CD8-positive, alpha-beta memory T cell (primary cell): Measurements from ENCODE around the gene CAPN1. TPM values are rescaled to one million over a fixed set of nuclear protein-coding genes. Genes with fewer than 3 reads are reported as not detected.
A peak's percentile ranks its signal among the peaks of the same experiment; 100 is the strongest.
"Not testable (repeated sequence)": the region's sequence is repeated elsewhere in the genome, so short reads cannot be mapped to it uniquely, and the experiment has no call there.

Source experiments
- CTCF ChIA-PET: fragments of 350-600 bp; sonication (Branson Sonifier 250); formaldehyde crosslinking; loops from one replicate; lab custom pipeline; 2021; ENCODE audit warnings: antibody characterized with exemption; lab: Charles Lee
- POLR2A ChIA-PET: fragments of 350-600 bp; sonication (Branson Sonifier 250); formaldehyde crosslinking; loops from one replicate; lab custom pipeline; 2021; ENCODE audit warnings: antibody characterized with exemption; lab: Charles Lee
- DNase-seq, 5 donors: peaks; one replicate each; pipeline versions ENCODE4 v3.0.0 to v3.0.0-alpha.2; 2020 to 2022; ENCODE audit warnings: mixed read lengths in 1 of 5
- H3K27ac ChIP-seq: one replicate; pipeline ENCODE4 v1.7.0; 2013; ENCODE audit warnings: low read depth, mild to moderate bottlenecking, low read length, moderate library complexity
- H3K27me3 ChIP-seq: 2 replicates; pipeline ENCODE4 v1.7.0; 2013; ENCODE audit warnings: low read length, mild to moderate bottlenecking; ENCODE audit not compliant: insufficient read depth, poor library complexity, severe bottlenecking
- H3K36me3 ChIP-seq: 2 replicates; pipeline ENCODE4 v1.7.0; 2013; ENCODE audit warnings: mild to moderate bottlenecking, low read length, moderate library complexity; ENCODE audit not compliant: insufficient read depth
- H3K4me1 ChIP-seq: 2 replicates; pipeline ENCODE4 v1.7.0; 2013; ENCODE audit warnings: mild to moderate bottlenecking, low read length, moderate library complexity; ENCODE audit not compliant: insufficient read depth
- H3K4me3 ChIP-seq: 2 replicates; pipeline ENCODE4 v1.7.0; 2013; ENCODE audit warnings: mild to moderate bottlenecking, low read length
- H3K9me3 ChIP-seq: 2 replicates; pipeline ENCODE4 v1.7.0; 2013; ENCODE audit warnings: mild to moderate bottlenecking, low read length
- H3K27ac Mint-ChIP-seq, 8 donors: one replicate each; pipeline ENCODE4 v1.8.0; 2020 to 2021; ENCODE audit warnings: mixed read lengths in 8 of 8, mild to moderate bottlenecking in 6 of 8, inconsistent platforms in 3 of 8, moderate library complexity in 3 of 8
- H3K27me3 Mint-ChIP-seq, 2 donors: one replicate each; pipeline ENCODE4 v1.8.0; 2020 to 2021; ENCODE audit warnings: mixed read lengths in 2 of 2, mild to moderate bottlenecking in 1 of 2, moderate library complexity in 1 of 2
- H3K36me3 Mint-ChIP-seq, 3 donors: one replicate each; pipeline ENCODE4 v1.8.0; 2020 to 2021; ENCODE audit warnings: mixed read lengths in 3 of 3, inconsistent platforms in 1 of 3, mild to moderate bottlenecking in 1 of 3
- H3K4me1 Mint-ChIP-seq, 3 donors: one replicate each; pipeline ENCODE4 v1.8.0; 2020 to 2021; ENCODE audit warnings: mixed read lengths in 3 of 3, inconsistent platforms in 1 of 3, mild to moderate bottlenecking in 1 of 3
- H3K4me3 Mint-ChIP-seq, 7 donors: one replicate each; pipeline ENCODE4 v1.8.0; 2020 to 2021; ENCODE audit warnings: mixed read lengths in 7 of 7, mild to moderate bottlenecking in 6 of 7, moderate library complexity in 4 of 7, inconsistent platforms in 2 of 7
- H3K9me3 Mint-ChIP-seq, 5 donors: one replicate each; pipeline ENCODE4 v1.8.0; 2020 to 2022; ENCODE audit warnings: mixed read lengths in 5 of 5, mild to moderate bottlenecking in 3 of 5, moderate library complexity in 2 of 5, inconsistent platforms in 1 of 5
- polyA plus RNA-seq: library from polyadenylated mRNA; unstranded; fragments of 300-500 nt; fragmentation: Illumina TruSeq; gene quantifications from one replicate; pipeline ENCODE4 v1.2.3, GENCODE V29; 2021
- total RNA-seq, 2 experiments: library from RNA; stranded (reverse); gene quantifications; one replicate each; pipeline ENCODE4 v1.2.3, GENCODE V29; 2021

Gene CAPN1
- total and polyA plus RNA-seq, 3 experiments from 2014 or later, result 88.2 to 110 (median 92.0) TPM

- Mint-ChIP-seq H3K36me3 (peaks cover 0 to 2% (median 0%) of the 10 kb centered on the region in 3 donors), H3K9me3 (no peaks in the 10 kb centered on the region), H3K27me3 (peaks cover 22 to 27% of the 10 kb centered on the region in 2 donors), H3K4me3 (peak overlapping the region; percentile 64 to 87 (median 68)), H3K4me1 (peaks cover 7 to 16% (median 12%) of the 10 kb centered on the region in 3 donors), H3K27ac (peak overlapping the region in 1 of 8 donors; percentile 43)
- H3K9me3 ChIP-seq, result no peaks in the 10 kb centered on the region
- DNase-seq, result no peak
- no peak overlapping the region for H3K27ac ChIP-seq
- ChIA-PET POLR2A (interaction anchor here (1.5 kb wide), 1 partner anchor 89 kb away, joined by 3 read pairs; no protein-coding TSS in a partner anchor), CTCF (interaction anchor here (1.0 to 3.1 kb wide), 13 partner anchors 15 to 280 kb away, joined by 3 to 43 read pairs (median 4); partner anchors contain the start of genes CDC42EP2 and POLA2)
- peaks cover 7% of the 10 kb centered on the region for H3K4me1 ChIP-seq
- H3K27me3 ChIP-seq, result no peaks in the 10 kb centered on the region
- peak overlapping the region; percentile 48 for H3K4me3 ChIP-seq
- no peaks in the 10 kb centered on the region for H3K36me3 ChIP-seq
Observed at GRCh38 chr11:65226103-65226442, 44.3 kb downstream of the CAPN1 start.

GRCh38 chr11:65227879-65228278 lies 46.2 kb downstream of the CAPN1 start:
- no peak overlapping the region for H3K4me3 Mint-ChIP-seq
- POLR2A ChIA-PET, result no interaction called here
- no peaks in the 10 kb centered on the region for H3K9me3 ChIP-seq
- H3K36me3 Mint-ChIP-seq, result peaks cover 0 to 2% (median 0%) of the 10 kb centered on the region in 3 donors
- no peaks in the 10 kb centered on the region for H3K36me3 ChIP-seq
- no peak overlapping the region for H3K27ac Mint-ChIP-seq
- no peak overlapping the region for H3K27ac ChIP-seq
- peaks cover 22 to 27% of the 10 kb centered on the region in 2 donors for H3K27me3 Mint-ChIP-seq
- peaks cover 7 to 16% (median 12%) of the 10 kb centered on the region in 3 donors for H3K4me1 Mint-ChIP-seq
- H3K27me3 ChIP-seq, result no peaks in the 10 kb centered on the region
- H3K9me3 Mint-ChIP-seq, result no peaks in the 10 kb centered on the region
- DNase-seq, result no peak
- no peak overlapping the region for H3K4me3 ChIP-seq
- peaks cover 7% of the 10 kb centered on the region for H3K4me1 ChIP-seq
- CTCF ChIA-PET, result interaction anchor here (0.8 to 1.0 kb wide), 2 partner anchors 87 to 102 kb away, joined by 4 read pairs; no protein-coding TSS in a partner anchor

GRCh38 chr11:65236194-65237059 lies 54.7 kb downstream of the CAPN1 start:
- Histone ChIP-seq H3K36me3 (no peaks in the 10 kb centered on the region), H3K9me3 (no peaks in the 10 kb centered on the region), H3K27me3 (no peaks in the 10 kb centered on the region), H3K4me3 (no peak overlapping the region), H3K27ac (no peak overlapping the region), H3K4me1 (no peaks in the 10 kb centered on the region)
- ChIA-PET CTCF (no interaction called here), POLR2A (no interaction called here)
- H3K27me3 Mint-ChIP-seq, result peaks cover 0 to 4% of the 10 kb centered on the region in 2 donors
- peak overlapping the region in 2 of 8 donors; percentile 17 to 91 for H3K27ac Mint-ChIP-seq
- H3K36me3 Mint-ChIP-seq, result no peaks in the 10 kb centered on the region
- H3K9me3 Mint-ChIP-seq, result no peaks in the 10 kb centered on the region
- H3K4me1 Mint-ChIP-seq, result no peaks in the 10 kb centered on the region
- peak overlapping the region in 1 of 7 donors; percentile 69 for H3K4me3 Mint-ChIP-seq
- DNase-seq, result no peak

GRCh38 chr11:65238302-65238701 lies 56.6 kb downstream of the CAPN1 start:
- H3K4me1 ChIP-seq, DNase-seq: not testable (repeated sequence)

GRCh38 chr11:65241134-65241533 lies 59.4 kb downstream of the CAPN1 start:
- no peak overlapping the region for H3K27ac ChIP-seq
- no peaks in the 10 kb centered on the region for H3K36me3 Mint-ChIP-seq
- no peaks in the 10 kb centered on the region for H3K4me1 Mint-ChIP-seq
- no peak overlapping the region for H3K4me3 Mint-ChIP-seq
- ChIA-PET POLR2A (interaction anchor here (0.6 kb wide), 1 partner anchor 89 kb away, joined by 4 read pairs; no protein-coding TSS in a partner anchor), CTCF (interaction anchor here (0.7 kb wide), 1 partner anchor 16 kb away, joined by 3 read pairs; no protein-coding TSS in a partner anchor)
- H3K27me3 Mint-ChIP-seq, result no peaks in the 10 kb centered on the region
- DNase-seq, result no peak
- no peaks in the 10 kb centered on the region for H3K4me1 ChIP-seq
- no peaks in the 10 kb centered on the region for H3K36me3 ChIP-seq
- H3K27me3 ChIP-seq, result no peaks in the 10 kb centered on the region
- H3K27ac Mint-ChIP-seq, result no peak overlapping the region
- no peak overlapping the region for H3K4me3 ChIP-seq
- no peaks in the 10 kb centered on the region for H3K9me3 Mint-ChIP-seq
- H3K9me3 ChIP-seq, result no peaks in the 10 kb centered on the region

More at GRCh38 chr11:65238302-65238701, 56.6 kb downstream of the CAPN1 start:
- H3K36me3 ChIP-seq, POLR2A ChIA-PET, H3K27me3 Mint-ChIP-seq, H3K36me3 Mint-ChIP-seq, H3K27ac ChIP-seq, CTCF ChIA-PET, H3K27ac Mint-ChIP-seq, H3K9me3 Mint-ChIP-seq, H3K9me3 ChIP-seq, H3K4me1 Mint-ChIP-seq, H3K27me3 ChIP-seq, H3K4me3 Mint-ChIP-seq, H3K4me3 ChIP-seq: not testable (repeated sequence)

- ChIA-PET POLR2A (no interaction called here), CTCF (no interaction called here)
- Histone ChIP-seq H3K27ac (no peak overlapping the region), H3K9me3 (no peaks in the 10 kb centered on the region), H3K4me3 (no peak overlapping the region), H3K4me1 (no peaks in the 10 kb centered on the region), H3K27me3 (no peaks in the 10 kb centered on the region), H3K36me3 (no peaks in the 10 kb centered on the region)
- H3K9me3 Mint-ChIP-seq, result no peaks in the 10 kb centered on the region
- H3K36me3 Mint-ChIP-seq, result no peaks in the 10 kb centered on the region
- H3K4me3 Mint-ChIP-seq, result no peak overlapping the region
- H3K27me3 Mint-ChIP-seq, result no peaks in the 10 kb centered on the region
- H3K4me1 Mint-ChIP-seq, result no peaks in the 10 kb centered on the region
- H3K27ac Mint-ChIP-seq, result no peak overlapping the region
- DNase-seq, result no peak
Observed at GRCh38 chr11:65241692-65242091, 60.0 kb downstream of the CAPN1 start.

- H3K4me1 ChIP-seq, result no peaks in the 10 kb centered on the region
- Mint-ChIP-seq H3K36me3 (no peaks in the 10 kb centered on the region), H3K4me3 (no peak overlapping the region), H3K27me3 (no peaks in the 10 kb centered on the region), H3K4me1 (no peaks in the 10 kb centered on the region), H3K27ac (no peak overlapping the region), H3K9me3 (no peaks in the 10 kb centered on the region)
- H3K4me3 ChIP-seq, result no peak overlapping the region
- H3K27ac ChIP-seq, result no peak overlapping the region
- DNase-seq, result no peak
- H3K9me3 ChIP-seq, result no peaks in the 10 kb centered on the region
- no peaks in the 10 kb centered on the region for H3K36me3 ChIP-seq
- CTCF ChIA-PET, result no interaction called here
- H3K27me3 ChIP-seq, result no peaks in the 10 kb centered on the region
- POLR2A ChIA-PET, result no interaction called here
Observed at GRCh38 chr11:65242389-65242788, 60.7 kb downstream of the CAPN1 start.

- POLR2A ChIA-PET, result interaction anchor here (0.7 kb wide), 1 partner anchor 38 kb away, joined by 3 read pairs; no protein-coding TSS in a partner anchor
- no peak overlapping the region for H3K4me3 Mint-ChIP-seq
- H3K36me3 Mint-ChIP-seq, result no peaks in the 10 kb centered on the region
- Histone ChIP-seq H3K27ac (no peak overlapping the region), H3K36me3 (no peaks in the 10 kb centered on the region), H3K4me1 (no peaks in the 10 kb centered on the region), H3K27me3 (no peaks in the 10 kb centered on the region), H3K9me3 (no peaks in the 10 kb centered on the region), H3K4me3 (no peak overlapping the region)
- CTCF ChIA-PET, result interaction anchor here (0.7 to 2.1 kb wide), 2 partner anchors 71 to 210 kb away, joined by 3 to 8 read pairs; partner anchors contain the start of gene CDC42EP2
- H3K27me3 Mint-ChIP-seq, result no peaks in the 10 kb centered on the region
- no peaks in the 10 kb centered on the region for H3K9me3 Mint-ChIP-seq
- H3K27ac Mint-ChIP-seq, result no peak overlapping the region
- H3K4me1 Mint-ChIP-seq, result no peaks in the 10 kb centered on the region
- DNase-seq, result no peak
Observed at GRCh38 chr11:65243797-65244196, 62.1 kb downstream of the CAPN1 start.
